ENCODE data around the gene GDF7.

DNA sequence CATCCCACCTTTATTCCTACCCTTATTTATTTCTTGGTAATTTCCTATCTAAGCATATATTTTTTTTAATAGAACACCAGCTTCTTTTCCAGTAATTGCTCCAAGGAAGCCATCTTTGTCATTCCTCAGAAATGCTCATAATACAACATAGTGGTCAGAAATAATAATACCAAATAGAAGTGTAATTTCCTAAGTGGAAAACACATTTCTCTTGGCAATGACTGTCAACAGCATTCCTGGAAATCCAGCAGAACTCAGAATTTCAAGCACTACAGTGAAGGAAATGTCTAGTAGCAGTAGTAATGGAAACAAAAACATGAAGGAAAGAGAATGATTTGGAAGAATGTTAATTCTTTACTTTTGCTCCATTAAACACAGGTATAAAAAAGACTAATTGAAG is 56.6 kb downstream of the GDF7 start:
- TF ChIP-seq EZH2 (IDR thresholded peaks at IDR 0.05; ENCODE audit: borderline replicate concordance, low read length) = no peak
- TF ChIP-seq, protein P1, sequence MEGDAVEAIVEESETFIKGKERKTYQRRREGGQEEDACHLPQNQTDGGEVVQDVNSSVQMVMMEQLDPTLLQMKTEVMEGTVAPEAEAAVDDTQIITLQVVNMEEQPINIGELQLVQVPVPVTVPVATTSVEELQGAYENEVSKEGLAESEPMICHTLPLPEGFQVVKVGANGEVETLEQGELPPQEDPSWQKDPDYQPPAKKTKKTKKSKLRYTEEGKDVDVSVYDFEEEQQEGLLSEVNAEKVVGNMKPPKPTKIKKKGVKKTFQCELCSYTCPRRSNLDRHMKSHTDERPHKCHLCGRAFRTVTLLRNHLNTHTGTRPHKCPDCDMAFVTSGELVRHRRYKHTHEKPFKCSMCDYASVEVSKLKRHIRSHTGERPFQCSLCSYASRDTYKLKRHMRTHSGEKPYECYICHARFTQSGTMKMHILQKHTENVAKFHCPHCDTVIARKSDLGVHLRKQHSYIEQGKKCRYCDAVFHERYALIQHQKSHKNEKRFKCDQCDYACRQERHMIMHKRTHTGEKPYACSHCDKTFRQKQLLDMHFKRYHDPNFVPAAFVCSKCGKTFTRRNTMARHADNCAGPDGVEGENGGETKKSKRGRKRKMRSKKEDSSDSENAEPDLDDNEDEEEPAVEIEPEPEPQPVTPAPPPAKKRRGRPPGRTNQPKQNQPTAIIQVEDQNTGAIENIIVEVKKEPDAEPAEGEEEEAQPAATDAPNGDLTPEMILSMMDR (conservative IDR thresholded peaks at IDR 0.05 in 1 of 2, IDR thresholded peaks at IDR 0.05 in 1 of 2; ENCODE audit: extremely low read depth in 1 of 2, insufficient read depth in 1 of 2, low read depth in 1 of 2, low read length in 2 of 2) = no peak
